Stimulated activated CD8-positive, alpha-beta memory T cell treated with anti-CD3 and anti-CD28 coated beads, Interleukin-7, amount 100 ng/mL, for 4 hours (primary cell): Measurements from ENCODE around the gene FGD6.

Experiments
- DNase-seq, 2 donors: peaks; one replicate each; pipeline ENCODE4 v3.0.0-alpha.2; 2020; ENCODE audit warnings: low read depth in 2 of 2

FGD6 gene

DNA sequence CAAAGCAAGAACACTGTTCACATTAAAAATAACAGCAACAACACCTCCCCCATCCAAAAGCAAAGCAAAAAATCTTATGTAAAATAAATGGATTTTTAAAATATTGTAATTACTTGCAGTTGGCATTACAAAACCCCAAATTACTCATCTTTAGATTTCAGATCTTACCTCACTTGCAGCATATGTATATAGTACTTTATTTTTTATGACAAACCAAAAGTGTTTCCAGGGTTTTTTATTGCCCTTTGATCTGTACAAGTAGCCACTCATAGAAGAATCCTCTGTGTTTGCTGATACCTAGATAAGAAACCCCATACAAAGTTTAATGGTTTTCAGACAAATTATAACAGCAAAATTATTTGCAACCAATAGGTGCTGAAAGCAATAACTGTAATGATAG, 131.7 kb downstream of the FGD6 start:
- DNase-seq, result no peak

DNA sequence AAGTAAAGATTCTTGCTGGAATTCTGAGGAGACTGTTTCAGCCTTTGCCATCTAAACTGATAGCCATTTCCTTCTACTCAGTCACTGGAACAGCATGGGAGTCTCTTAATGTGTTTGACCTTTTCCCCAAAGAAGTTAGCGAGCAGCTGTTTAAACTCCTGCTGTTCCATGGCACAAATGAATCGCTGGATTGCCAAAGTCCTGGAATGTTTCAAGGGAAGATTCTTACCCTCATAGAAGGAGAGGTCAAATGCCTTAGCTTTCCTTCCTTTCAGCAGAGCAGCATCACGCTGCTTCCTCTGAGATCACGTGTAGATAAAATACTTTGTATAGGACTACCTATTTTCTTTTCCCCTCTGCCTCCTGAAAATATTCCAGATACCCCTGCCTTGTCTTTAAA, 133.3 kb downstream of the FGD6 start:
- DNase-seq, result no peak

DNA sequence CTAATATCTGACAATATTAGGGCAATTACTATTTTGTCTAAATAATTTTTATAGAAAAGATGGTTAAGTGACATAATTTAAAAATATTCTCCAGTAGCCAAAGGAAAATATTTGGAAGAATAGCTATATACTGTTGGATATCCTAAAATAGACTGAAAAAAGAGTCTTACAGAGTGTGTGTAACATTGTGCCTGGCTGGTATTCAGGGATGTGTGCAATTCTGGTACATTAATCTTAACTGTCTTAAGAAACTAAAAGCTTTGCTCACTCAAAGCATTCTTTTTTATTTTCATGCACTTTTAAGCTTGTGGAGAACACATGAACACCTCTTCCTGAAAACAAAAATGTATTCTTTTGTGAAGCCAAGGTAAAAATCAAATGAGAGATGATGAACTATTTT, 133.8 kb downstream of the FGD6 start:
- no peak for DNase-seq

DNA sequence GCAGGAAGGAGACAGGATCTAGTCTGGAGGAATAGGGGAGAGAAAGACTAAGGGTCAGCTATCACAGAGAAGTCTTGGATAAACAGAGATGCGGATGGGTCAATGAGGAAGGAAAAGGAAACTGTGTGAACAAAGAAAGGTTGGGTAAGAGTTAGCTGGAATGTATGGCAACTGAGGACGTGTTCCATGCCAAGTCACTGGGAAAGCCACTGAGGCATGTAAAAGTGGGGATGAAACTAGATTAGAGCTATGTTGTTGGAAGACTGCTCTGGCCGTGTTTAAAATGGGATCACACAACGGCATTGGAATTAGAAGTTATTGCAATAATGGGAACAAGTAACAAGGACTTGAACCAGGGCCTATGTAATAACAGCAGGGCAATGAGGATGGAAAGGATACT, 139.9 kb downstream of the FGD6 start:
- no peak for DNase-seq

DNA sequence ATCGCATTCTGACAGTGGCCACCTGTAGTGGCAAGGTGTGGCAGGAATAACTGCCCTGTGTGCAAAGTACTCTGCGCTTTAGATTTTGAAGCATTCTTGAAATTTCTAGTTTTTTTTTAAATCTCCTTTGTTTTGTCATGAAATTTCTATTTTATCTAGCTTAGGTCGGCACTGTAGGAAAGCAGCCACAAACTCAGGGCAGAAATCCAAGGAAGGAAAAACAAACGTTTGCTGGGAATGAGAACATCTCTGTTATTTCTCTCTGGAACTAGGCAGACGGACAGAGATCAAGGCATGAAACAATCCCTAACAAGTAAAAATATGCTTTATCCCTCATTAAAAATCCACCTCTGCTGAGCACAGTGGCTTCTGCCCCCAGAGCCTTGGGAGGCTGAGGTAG, 142.5 kb downstream of the FGD6 start:
- no peak for DNase-seq

GRCh38 chr12:95073698-95074520, 143.4 kb downstream of the FGD6 start:
- peak in 1 of 2 donors; percentile 88 for DNase-seq

GRCh38 chr12:95072900-95073697, 144.2 kb downstream of the FGD6 start, which contains the start of gene NR2C1:
TSS of gene NR2C1 (minus strand) at chr12:95073618. CDS start at chr12:95067384, 6,234 bp downstream.
- peak in 1 of 2 donors; percentile 90 for DNase-seq

DNA sequence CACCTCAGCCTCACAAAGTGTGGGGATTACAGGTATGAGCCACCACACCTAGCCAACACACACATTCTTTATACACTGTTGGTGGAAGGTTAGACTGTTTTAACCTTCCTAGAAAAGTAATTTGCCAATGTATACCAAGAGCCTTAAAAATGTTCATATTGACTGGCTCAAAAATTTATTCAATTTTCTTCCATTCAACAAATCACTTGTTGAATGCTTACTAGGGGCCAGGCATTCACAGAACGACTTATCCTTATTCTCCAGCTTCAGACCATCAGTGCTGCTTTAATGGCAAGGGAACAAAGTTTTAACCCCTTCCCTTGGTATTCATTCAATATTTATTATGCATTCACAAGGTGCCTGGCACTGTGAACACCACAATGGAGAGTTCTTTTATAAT, 146.9 kb downstream of the FGD6 start:
- DNase-seq, result no peak

DNA sequence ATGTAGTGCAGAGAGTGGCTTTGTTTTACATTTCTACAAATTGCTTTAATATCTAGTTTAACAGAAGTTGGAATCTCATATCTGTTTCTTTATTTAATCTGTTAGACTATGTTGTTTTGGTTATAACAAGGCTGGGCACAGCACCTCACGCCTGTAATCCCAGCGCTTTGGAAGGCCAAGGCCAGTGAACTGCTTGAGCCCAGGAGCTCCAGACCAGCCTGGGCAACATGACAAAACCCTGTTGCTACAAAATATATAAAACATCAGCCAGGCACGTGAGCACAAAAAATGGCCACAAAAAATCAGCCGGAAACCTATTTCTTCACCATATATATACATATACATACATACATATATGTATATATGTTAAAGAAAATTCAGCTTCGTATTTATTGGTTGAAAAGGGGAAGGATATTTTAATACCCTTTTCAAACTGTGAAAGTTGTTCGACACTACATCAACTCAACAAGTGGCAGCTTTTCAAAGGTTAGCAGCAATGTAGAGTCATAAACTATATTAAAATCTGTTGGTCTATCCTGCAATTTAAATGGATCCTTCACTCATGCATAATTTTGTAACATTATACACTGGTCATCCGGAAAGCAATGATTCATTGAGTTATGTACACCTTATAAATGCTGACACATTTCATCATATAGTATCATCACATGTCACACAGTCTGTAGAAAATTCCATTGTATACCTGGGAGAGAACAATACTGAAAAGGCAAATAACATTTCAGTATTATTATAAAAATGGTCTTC, 151.0 kb downstream of the FGD6 start:
- no peak for DNase-seq

DNA sequence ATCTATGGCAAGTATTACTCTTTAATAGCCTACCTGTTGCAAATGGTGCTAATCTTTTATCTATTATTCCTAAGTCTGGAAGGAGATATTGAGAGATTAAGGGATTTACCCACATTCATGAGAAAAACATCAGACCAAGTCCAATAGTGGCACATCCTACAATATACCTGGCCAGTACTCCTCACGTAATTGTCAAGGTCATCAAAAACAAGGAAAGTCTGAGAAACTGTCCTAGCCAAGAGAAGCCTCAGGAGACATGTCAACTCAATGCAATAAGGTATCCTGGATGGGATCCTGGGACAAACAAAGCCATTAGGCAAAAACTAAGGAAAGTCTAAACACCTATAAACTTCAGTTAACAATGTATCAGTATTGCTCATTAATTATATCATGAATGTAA, 156.3 kb downstream of the FGD6 start:
- no peak for DNase-seq

- no peak for DNase-seq
These were observed 157.3 kb downstream of the FGD6 start for GRCh38 chr12:95059984-95060383.

GRCh38 chr12:95057424-95057823, 159.8 kb downstream of the FGD6 start:
- no peak for DNase-seq

- DNase-seq, result no peak
These were observed 162.2 kb downstream of the FGD6 start for GRCh38 chr12:95055057-95055456.

- no peak for DNase-seq
These were observed 163.1 kb downstream of the FGD6 start for GRCh38 chr12:95054206-95054605.

DNA sequence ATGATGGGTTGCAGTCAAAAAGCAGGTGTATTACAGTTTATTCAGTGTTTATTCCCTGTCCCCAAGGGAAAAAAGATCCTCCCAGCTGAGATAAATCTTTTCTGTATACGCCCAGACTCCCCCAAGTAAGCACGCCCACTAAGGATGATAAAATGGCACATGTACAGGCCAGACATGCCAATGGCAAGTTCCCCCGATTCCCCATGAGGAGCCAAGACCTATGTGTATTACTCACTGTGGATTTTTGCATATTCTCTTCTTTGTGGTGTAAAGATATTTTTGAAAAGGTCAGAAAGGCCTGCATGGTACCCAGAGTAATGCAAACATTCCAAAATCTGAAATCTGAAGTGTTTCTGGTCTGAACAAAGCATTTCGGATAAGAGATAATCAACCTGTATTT, 166.0 kb downstream of the FGD6 start:
- DNase-seq, result no peak

DNA sequence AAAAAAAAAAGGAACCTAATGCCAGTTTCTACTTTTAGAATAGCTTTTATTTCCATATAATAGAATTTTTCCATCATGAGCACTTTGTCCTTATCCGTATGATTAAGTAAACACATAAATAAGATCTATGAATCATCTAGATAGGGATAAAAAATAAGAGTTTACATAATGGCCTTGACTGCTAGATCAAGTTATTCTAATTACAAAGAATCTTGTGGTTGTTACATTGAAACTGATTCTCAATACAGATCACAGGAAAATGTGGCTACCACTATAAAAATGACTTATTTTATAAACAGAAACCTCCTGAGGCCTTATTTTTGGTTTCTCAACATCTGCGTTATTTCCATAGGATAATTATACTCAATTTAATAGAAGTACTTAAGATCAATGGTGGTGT, 179.4 kb downstream of the FGD6 start:
- DNase-seq, result no peak

DNA sequence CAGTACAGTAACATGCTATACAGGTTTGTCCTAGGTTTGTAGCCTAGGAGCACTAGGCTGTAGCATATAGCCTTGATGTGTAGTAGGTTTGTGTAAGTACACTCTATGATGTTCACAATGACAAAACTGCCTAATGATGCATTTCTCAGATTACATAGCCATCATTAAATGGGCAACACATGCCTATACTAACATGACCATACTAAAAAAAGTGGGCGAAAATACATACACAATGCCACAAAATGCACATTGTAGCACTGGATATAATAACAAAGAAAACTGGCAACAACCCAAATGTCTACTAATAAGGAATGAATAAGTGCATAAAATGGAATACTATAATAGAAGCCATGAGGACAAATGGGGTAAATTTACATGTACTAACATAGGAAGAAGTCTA, 182.5 kb downstream of the FGD6 start:
- DNase-seq, result no peak
